Progenitor cell of endocrine pancreas (in vitro differentiated cells): ENCODE data around the gene GGTA1. TPM values are rescaled to one million over a fixed set of nuclear protein-coding genes. Genes with fewer than 3 reads are reported as not detected.

Experiments used
- DNase-seq: peaks from one replicate; pipeline ENCODE4 v3.0.0; 2021; ENCODE audit warnings: low spot score; ENCODE audit not compliant: unreplicated experiment
- H3K27ac Mint-ChIP-seq: 2 replicates; pipeline ENCODE4 v1.8.0; 2021; ENCODE audit warnings: mild to moderate bottlenecking, moderate library complexity, mixed read lengths
- H3K27me3 Mint-ChIP-seq: 2 replicates; pipeline ENCODE4 v1.8.0; 2021; ENCODE audit warnings: mixed read lengths
- H3K36me3 Mint-ChIP-seq: 2 replicates; pipeline ENCODE4 v1.8.0; 2022; ENCODE audit warnings: mixed read lengths; ENCODE audit not compliant: insufficient read depth
- H3K4me1 Mint-ChIP-seq: 2 replicates; pipeline ENCODE4 v1.8.0; 2021; ENCODE audit warnings: low read depth, mixed read lengths
- H3K4me3 Mint-ChIP-seq: 2 replicates; pipeline ENCODE4 v1.8.0; 2021; ENCODE audit warnings: low read depth, mild to moderate bottlenecking, moderate library complexity, mixed read lengths
- H3K9me3 Mint-ChIP-seq: 2 replicates; pipeline ENCODE4 v1.8.0; 2021; ENCODE audit warnings: low read depth, mixed read lengths
- CTCF ChIP-seq: fragments of 200-600 bp; sonication (generic); IDR thresholded peaks from one replicate; pipeline ENCODE4 v1.5.0; 2021; ENCODE audit warnings: antibody characterized with exemption, mild to moderate bottlenecking; ENCODE audit not compliant: unreplicated experiment
- total RNA-seq: library from RNA; stranded (reverse); gene quantifications from 2 replicates; pipeline ENCODE4 v1.2.1, GENCODE V29; 2021

GGTA1 gene
- total RNA-seq, 1 donor from 2014 or later: not detected

- H3K27ac Mint-ChIP-seq: no peak overlapping the region
- DNase-seq: no peak
- no peak for TF ChIP-seq CTCF
Observed at GRCh38 chr9:121499177-121499426, 542 bp downstream of the GGTA1 start.

DNA sequence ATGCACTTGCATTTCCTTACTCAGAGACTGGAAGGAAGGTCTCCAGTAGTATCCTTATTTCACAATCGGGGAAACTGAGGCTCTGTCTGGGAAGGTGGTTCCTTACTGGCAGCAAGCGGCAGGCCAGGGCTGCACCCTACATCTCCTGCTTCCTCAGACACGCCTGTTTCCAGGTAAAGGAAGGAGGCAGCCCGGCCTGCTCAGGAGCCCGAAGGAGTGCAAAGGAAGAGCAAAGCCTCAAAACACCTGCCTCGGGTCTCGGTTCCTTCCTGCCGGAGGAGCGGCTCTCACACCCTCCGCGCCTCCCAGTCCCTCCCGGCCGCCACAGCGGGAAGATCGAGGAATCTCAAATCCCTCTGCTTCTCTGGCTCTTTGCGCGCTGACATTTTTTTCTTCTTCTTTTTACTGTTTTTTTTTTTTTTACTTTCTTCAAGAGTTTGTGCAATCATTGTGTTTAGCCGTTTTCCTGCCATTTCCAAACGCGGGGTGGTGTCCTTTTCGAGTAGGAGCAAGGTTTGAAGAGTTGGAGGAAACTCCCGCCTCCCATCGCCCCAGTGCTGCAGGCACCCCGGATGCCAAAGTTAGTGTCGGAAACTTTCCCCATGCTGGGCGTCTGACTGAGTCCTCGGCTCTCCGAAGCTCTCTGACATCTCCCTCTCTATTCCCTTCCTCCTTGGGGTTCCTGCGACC is 1.0 kb downstream of the GGTA1 start:
- Mint-ChIP-seq H3K4me1 (peaks cover 13% of the 10 kb centered on the region), H3K9me3 (peaks cover 9% of the 10 kb centered on the region), H3K27ac (no peak overlapping the region), H3K27me3 (peaks cover 71% of the 10 kb centered on the region), H3K4me3 (peak overlapping the region; percentile 61), H3K36me3 (no peaks in the 10 kb centered on the region)
- peak; percentile 1 for TF ChIP-seq CTCF
- no peak for DNase-seq

More at GRCh38 chr9:121499177-121499426, 542 bp downstream of the GGTA1 start:
- no peaks in the 10 kb centered on the region for H3K36me3 Mint-ChIP-seq
- peaks cover 9% of the 10 kb centered on the region for H3K9me3 Mint-ChIP-seq
- H3K4me1 Mint-ChIP-seq: peaks cover 13% of the 10 kb centered on the region
- peaks cover 71% of the 10 kb centered on the region for H3K27me3 Mint-ChIP-seq
- peak overlapping the region; percentile 61 for H3K4me3 Mint-ChIP-seq

DNA sequence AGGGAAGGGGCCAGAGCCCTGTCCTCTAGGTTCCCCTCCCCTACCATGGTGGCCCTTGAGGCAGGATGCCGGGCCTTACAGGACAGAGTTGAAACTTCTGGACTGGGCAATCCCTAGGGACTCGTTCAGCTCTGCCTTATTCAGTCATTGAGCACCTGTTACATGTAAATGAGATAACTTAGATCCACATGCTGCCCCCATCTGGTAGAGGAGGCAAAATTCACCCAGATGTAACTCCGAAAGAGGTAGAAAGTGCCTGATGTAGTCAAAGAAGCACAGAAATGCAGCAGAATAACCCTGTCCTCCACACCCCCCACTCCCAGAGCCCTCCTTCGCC is 1.5 kb downstream of the GGTA1 start:
- Mint-ChIP-seq H3K4me1 (peaks cover 13% of the 10 kb centered on the region), H3K9me3 (peaks cover 9% of the 10 kb centered on the region), H3K36me3 (no peaks in the 10 kb centered on the region), H3K4me3 (peak overlapping the region; percentile 61), H3K27me3 (peaks cover 66% of the 10 kb centered on the region), H3K27ac (no peak overlapping the region)
- peak; percentile 68 for TF ChIP-seq CTCF
- DNase-seq: peak; percentile 42

DNA sequence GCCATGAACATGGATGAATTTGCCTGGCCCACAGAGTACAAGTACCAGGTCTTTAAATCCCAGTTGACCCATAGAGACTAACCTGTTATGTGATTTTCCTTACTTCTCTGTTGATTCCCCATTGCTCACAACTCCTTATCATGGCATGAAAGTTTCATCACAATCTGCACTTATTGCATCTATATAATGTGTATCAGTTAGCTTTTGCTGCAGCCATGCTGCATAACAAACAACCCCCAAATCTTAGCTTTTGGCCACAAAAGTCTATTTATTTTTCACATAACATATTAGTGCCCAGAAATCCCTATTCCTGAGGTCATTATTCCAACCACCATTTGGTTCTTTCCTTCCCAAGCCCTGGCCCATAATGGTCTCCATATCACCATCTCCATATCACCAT is 3.7 kb downstream of the GGTA1 start:
- no peak for DNase-seq
- no peak for TF ChIP-seq CTCF
- Mint-ChIP-seq H3K27me3 (peaks cover 51% of the 10 kb centered on the region), H3K27ac (no peak overlapping the region), H3K9me3 (peaks cover 9% of the 10 kb centered on the region), H3K4me3 (no peak overlapping the region), H3K36me3 (no peaks in the 10 kb centered on the region), H3K4me1 (peaks cover 13% of the 10 kb centered on the region)

DNA sequence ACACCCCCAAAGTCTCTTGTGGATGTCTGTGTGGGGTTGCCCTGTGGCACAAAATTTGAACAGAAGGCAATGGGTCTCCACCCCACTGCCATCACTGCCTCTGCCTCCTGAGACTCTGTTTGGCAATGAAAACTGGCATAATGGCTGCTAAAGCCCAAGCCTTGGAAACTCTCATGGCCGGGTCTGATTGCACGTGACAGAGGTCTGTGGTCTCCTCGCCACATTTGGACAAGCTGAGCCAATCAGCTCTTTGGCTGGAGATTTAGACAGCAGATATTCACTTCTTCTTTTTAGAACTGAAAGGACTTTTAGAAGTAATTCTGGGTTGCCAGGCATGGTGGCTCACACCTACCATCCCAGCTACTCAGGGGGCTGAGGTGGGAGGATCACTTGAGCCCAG is 5.5 kb downstream of the GGTA1 start:
- Mint-ChIP-seq H3K4me1 (peaks cover 9% of the 10 kb centered on the region), H3K9me3 (peaks cover 9% of the 10 kb centered on the region), H3K27me3 (peaks cover 44% of the 10 kb centered on the region), H3K27ac (no peak overlapping the region), H3K4me3 (no peak overlapping the region), H3K36me3 (no peaks in the 10 kb centered on the region)
- TF ChIP-seq CTCF: no peak
- no peak for DNase-seq
